Measurements from ENCODE around the gene HCN2. TPM values are rescaled to one million over a fixed set of nuclear protein-coding genes. Genes with fewer than 3 reads are reported as not detected.

HCN2 gene
- total RNA-seq, 1 experiment from 2014 or later: 1.5 TPM

GRCh38 chr19:579842-580155, 9.9 kb upstream of the HCN2 start:
- no TSS peak for BruUV-seq (replicated peaks)
- H3F3A ChIP-seq (ENCODE audit: insufficient read depth, low read depth): peaks cover 40% of the 10 kb centered on the region
- H3K4me1 ChIP-seq (replicated peaks; ENCODE audit: insufficient read depth): peaks cover 24% of the 10 kb centered on the region
- H2AFZ ChIP-seq: no peak overlapping the region
- H3K4me2 ChIP-seq: no peak overlapping the region
- H3K27me3 ChIP-seq (ENCODE audit: insufficient read depth, low read depth): no peaks in the 10 kb centered on the region
- H3K4me3 ChIP-seq: no peak overlapping the region
- intact Hi-C loops (cut with micrococcal nuclease; ENCODE audit: unreplicated experiment): loop anchor here (10.0 kb wide), 1 partner anchor 345 kb away; the partner anchor contains the start of gene ARID3A
- ChIA-PET CTCF (no interaction called here), POLR2A (ENCODE audit: unreplicated experiment) (no interaction called here)
- H3K79me2 ChIP-seq (ENCODE audit: low read depth): peaks cover 55% of the 10 kb centered on the region
- no peaks in the 10 kb centered on the region for H3K9me3 ChIP-seq (ENCODE audit: insufficient read depth, low read depth)
- TF ChIP-seq CTCF (conservative IDR thresholded peaks at IDR 0.05) (no peak), EZH2 (IDR thresholded peaks at IDR 0.05; ENCODE audit: low read depth) (no peak)
- H3K9me2 ChIP-seq (ENCODE audit: insufficient read depth): no peaks in the 10 kb centered on the region
- no peak for DNase-seq
- peaks cover 86% of the 10 kb centered on the region for H4K20me1 ChIP-seq (ENCODE audit: insufficient read depth)
- H3K27ac ChIP-seq: no peak overlapping the region
- H3K36me3 ChIP-seq (ENCODE audit: low read depth): no peaks in the 10 kb centered on the region; the same call in 1 of the 2 replicates

- intact Hi-C loops (cut with micrococcal nuclease; ENCODE audit: unreplicated experiment): no loop called here
- H3K36me3 ChIP-seq (ENCODE audit: low read depth): no peaks in the 10 kb centered on the region; the same call in 1 of the 2 replicates
- H4K20me1 ChIP-seq (ENCODE audit: insufficient read depth): peaks cover 84% of the 10 kb centered on the region
- no peaks in the 10 kb centered on the region for H3K9me3 ChIP-seq (ENCODE audit: insufficient read depth, low read depth)
- peaks cover 36% of the 10 kb centered on the region; the same call in 1 of the 2 replicates for H3F3A ChIP-seq (ENCODE audit: insufficient read depth, low read depth)
- CTCF ChIA-PET: no interaction called here
- H3K4me2 ChIP-seq: no peak overlapping the region
- H3K4me3 ChIP-seq: no peak overlapping the region
- TF ChIP-seq EZH2 (IDR thresholded peaks at IDR 0.05; ENCODE audit: low read depth): no peak
- TF ChIP-seq CTCF (conservative IDR thresholded peaks at IDR 0.05): no peak
- peaks cover 19% of the 10 kb centered on the region for H3K4me1 ChIP-seq (replicated peaks; ENCODE audit: insufficient read depth)
- no peaks in the 10 kb centered on the region for H3K27me3 ChIP-seq (ENCODE audit: insufficient read depth, low read depth)
- H3K79me2 ChIP-seq (ENCODE audit: low read depth): peaks cover 50% of the 10 kb centered on the region
- DNase-seq: no peak
- POLR2A ChIA-PET (ENCODE audit: unreplicated experiment): no interaction called here
- no peak overlapping the region for H2AFZ ChIP-seq
- no peaks in the 10 kb centered on the region for H3K9me2 ChIP-seq (ENCODE audit: insufficient read depth)
- H3K27ac ChIP-seq: no peak overlapping the region
- BruUV-seq (replicated peaks): no TSS peak
Measured at GRCh38 chr19:580274-580835, 9.3 kb upstream of the HCN2 start.

DNA sequence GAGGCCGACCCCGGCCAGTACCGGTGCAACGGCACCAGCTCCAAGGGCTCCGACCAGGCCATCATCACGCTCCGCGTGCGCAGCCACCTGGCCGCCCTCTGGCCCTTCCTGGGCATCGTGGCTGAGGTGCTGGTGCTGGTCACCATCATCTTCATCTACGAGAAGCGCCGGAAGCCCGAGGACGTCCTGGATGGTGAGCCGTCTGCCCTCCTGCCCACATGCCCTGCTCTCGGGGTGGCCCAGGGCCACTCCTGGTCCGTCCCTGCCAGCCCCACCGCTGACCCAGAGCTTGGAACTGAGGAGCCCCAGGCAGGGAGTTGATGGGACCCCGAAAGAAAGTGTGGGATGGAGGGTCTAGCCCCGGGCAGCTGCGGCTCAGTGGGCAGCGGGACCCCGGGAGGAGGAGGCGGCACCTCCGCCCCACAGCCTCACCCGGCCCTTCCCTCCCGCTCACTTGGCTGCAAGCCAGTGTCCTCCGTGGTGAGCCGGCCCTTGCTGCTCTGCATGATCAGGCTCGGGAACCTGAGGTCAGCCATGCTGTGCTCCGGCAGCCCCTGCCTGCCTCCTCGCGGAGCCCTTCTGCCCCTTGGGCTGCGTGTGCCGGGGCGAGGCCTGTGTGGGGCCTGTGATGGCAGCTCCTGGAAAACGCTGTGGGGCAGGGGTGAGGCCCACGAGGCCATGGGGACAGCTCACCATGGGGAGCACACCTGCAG, 8.1 kb upstream of the HCN2 start:
- H3K9me2 ChIP-seq (ENCODE audit: insufficient read depth): no peaks in the 10 kb centered on the region
- TF ChIP-seq EZH2 (IDR thresholded peaks at IDR 0.05; ENCODE audit: low read depth): no peak
- TF ChIP-seq CTCF (conservative IDR thresholded peaks at IDR 0.05): no peak
- H3F3A ChIP-seq (ENCODE audit: insufficient read depth, low read depth): peaks cover 37% of the 10 kb centered on the region; the same call in 1 of the 2 replicates
- peaks cover 73% of the 10 kb centered on the region for H4K20me1 ChIP-seq (ENCODE audit: insufficient read depth)
- POLR2A ChIA-PET (ENCODE audit: unreplicated experiment): no interaction called here
- peaks cover 10% of the 10 kb centered on the region for H3K4me1 ChIP-seq (replicated peaks; ENCODE audit: insufficient read depth)
- BruUV-seq (replicated peaks): no TSS peak
- H3K4me2 ChIP-seq: no peak overlapping the region
- peaks cover 39% of the 10 kb centered on the region for H3K79me2 ChIP-seq (ENCODE audit: low read depth)
- CTCF ChIA-PET: no interaction called here
- H3K36me3 ChIP-seq (ENCODE audit: low read depth): no peaks in the 10 kb centered on the region; the same call in 1 of the 2 replicates
- H3K9me3 ChIP-seq (ENCODE audit: insufficient read depth, low read depth): no peaks in the 10 kb centered on the region
- no peaks in the 10 kb centered on the region for H3K27me3 ChIP-seq (ENCODE audit: insufficient read depth, low read depth)
- intact Hi-C loops (cut with micrococcal nuclease; ENCODE audit: unreplicated experiment): no loop called here
- no peak for DNase-seq
- H3K4me3 ChIP-seq: no peak overlapping the region
- H2AFZ ChIP-seq: no peak overlapping the region
- no peak overlapping the region for H3K27ac ChIP-seq

Measured in PC-9 (cell line).